ENCODE results near the gene RNU1-4. TPM values are rescaled to one million over a fixed set of nuclear protein-coding genes. Genes with fewer than 3 reads are reported as not detected.
"Not testable (repeated sequence)": the region's sequence is repeated elsewhere in the genome, so short reads cannot be mapped to it uniquely, and the experiment has no call there.

RNU1-4 gene
- total RNA-seq, 4 donors from 2014 or later, result under 0.01 TPM; not detected in 2

DNA sequence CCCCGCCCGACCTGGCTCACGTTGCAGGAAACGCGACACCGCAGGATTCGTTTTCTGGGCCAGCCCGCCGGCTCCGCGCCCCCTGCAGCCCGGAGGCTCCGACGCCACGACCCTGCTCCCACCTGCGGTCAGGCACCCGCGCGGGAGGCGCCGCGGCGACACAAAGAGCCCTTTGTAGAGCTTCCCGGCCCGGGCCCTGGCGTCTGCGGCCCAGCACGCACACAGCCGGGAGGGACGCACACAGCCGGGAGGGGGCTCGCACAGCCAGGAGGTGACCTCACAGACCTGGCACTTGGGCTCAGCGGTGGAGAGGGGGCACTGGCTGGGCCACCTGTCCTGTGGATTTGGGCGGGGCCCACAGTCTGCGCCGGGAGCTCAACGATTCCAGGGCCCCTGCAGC lies 39.1 kb upstream of the RNU1-4 start:
- H3K36me3 ChIP-seq; DNase-seq (ENCODE audit: extremely low spot score); H3K4me1 ChIP-seq; H3K9me3 ChIP-seq; H3K27ac ChIP-seq (replicated peaks in 1 of 4); H3K4me3 ChIP-seq; intact Hi-C loops (cut with DNase I): not testable (repeated sequence)
- H3K27me3 ChIP-seq, result peaks cover 0 to 34% (median 5%) of the 10 kb centered on the region in 4 donors
- WGBS, result no CpG with 5 or more reads among the region's 37 CpGs

DNA sequence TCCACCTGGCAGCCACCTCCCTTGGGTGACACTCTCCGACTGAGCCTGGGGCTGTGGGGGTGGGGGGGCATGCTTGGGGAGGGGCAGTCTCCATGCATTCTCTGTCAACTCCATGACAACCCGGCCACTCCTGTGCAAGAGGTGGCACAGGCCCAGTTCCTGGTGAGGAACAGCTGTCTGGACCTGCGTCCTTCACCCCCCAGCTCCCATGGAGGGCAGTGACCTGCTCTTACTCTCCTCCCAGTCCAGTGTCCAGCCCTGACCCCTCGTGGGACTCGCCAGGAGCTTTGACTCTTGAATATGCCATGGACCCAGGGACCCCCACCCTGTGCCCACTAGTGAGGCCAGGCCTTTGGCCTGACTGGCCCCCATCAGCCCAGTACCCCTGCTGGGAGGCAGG lies 38.0 kb upstream of the RNU1-4 start:
- no CpG with 5 or more reads among the region's 5 CpGs for WGBS
- H3K9me3 ChIP-seq; H3K4me1 ChIP-seq; H3K36me3 ChIP-seq; H3K27ac ChIP-seq (replicated peaks in 1 of 4); H3K4me3 ChIP-seq; intact Hi-C loops (cut with DNase I); DNase-seq (ENCODE audit: extremely low spot score): not testable (repeated sequence)
- H3K27me3 ChIP-seq, result peaks cover 0 to 26% (median 1%) of the 10 kb centered on the region in 4 donors

DNA sequence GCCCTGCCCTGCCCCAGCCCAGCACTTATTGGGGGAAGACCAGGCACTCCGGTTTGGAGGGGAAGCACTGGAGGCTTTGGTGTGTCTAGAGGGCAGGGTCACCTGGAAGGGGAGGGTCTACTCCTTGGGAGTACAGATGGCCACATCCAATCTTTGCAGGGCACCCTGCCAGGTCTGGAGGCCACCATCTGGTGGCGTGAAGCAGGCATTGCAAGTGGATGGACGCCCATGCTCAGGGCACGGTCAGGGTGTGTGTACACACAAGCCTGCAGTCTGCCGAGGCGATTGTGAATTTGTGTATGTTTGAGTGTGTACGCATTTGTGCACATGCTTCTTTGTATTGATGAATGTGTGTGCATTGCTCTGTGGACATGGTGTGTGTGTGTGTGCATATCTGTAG lies 37.2 kb upstream of the RNU1-4 start:
- H3K4me3 ChIP-seq; DNase-seq (ENCODE audit: extremely low spot score); H3K9me3 ChIP-seq; intact Hi-C loops (cut with DNase I); H3K36me3 ChIP-seq; H3K27ac ChIP-seq (replicated peaks in 1 of 4): not testable (repeated sequence)
- Histone ChIP-seq H3K4me1 (peaks cover 0 to 14% (median 9%) of the 10 kb centered on the region in 4 donors), H3K27me3 (peaks cover 0 to 31% (median 9%) of the 10 kb centered on the region in 4 donors)
- 40% methylated on average over 1 of the region's 7 CpGs for WGBS

DNA sequence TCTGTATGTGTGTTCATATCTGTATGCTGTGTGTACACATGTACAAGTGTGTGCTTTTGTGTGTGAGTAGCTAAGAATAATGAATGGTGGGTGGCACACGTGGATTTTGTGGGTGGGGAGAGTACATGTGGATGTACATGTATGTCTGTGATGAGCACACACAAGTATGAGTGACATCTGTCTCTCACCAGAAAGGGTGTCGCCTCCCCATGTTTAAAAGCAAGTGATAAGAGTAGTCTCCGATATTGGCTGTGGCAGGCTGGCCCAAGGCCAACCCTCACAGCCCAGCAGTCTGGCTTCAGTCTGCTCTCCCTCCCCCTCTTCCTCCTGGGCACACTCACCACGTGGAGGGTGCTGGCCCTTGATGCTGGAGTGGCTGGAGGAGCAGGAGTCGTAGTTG lies 36.7 kb upstream of the RNU1-4 start:
- H3K27me3 ChIP-seq, result peaks cover 0 to 28% (median 9%) of the 10 kb centered on the region in 4 donors
- 50% methylated on average over 1 of the region's 5 CpGs for WGBS
- H3K4me3 ChIP-seq; H3K9me3 ChIP-seq; H3K36me3 ChIP-seq; DNase-seq (ENCODE audit: extremely low spot score); H3K27ac ChIP-seq (replicated peaks in 1 of 4); intact Hi-C loops (cut with DNase I): not testable (repeated sequence)
- peaks cover 0 to 14% (median 9%) of the 10 kb centered on the region in 4 donors for H3K4me1 ChIP-seq

DNA sequence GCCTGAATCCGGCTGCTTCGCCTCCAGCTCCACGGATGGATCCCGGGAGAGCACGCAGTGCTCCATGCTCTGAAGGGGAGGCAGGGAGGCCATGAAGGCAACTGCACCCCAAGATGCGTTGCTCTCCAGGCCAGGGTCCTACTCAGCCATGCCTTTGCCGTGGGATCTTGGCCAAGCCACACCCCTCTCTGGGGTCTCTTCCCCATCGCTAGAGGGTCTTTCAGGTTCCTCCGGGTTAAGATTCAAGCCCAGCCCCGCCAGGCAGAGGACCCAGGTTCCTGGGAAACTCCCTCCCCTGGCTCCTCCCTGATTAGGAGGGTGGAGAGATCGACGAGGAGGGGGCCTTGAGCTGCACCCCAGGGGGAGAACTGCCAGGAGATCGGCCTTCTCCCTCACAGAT lies 36.2 kb upstream of the RNU1-4 start:
- H3K36me3 ChIP-seq; H3K27ac ChIP-seq (replicated peaks in 1 of 4); H3K9me3 ChIP-seq; intact Hi-C loops (cut with DNase I); H3K4me3 ChIP-seq: not testable (repeated sequence)
- Histone ChIP-seq H3K27me3 (peaks cover 0 to 28% (median 9%) of the 10 kb centered on the region in 4 donors), H3K4me1 (peaks cover 0 to 14% (median 9%) of the 10 kb centered on the region in 4 donors)
- no CpG with 5 or more reads among the region's 13 CpGs for WGBS
- DNase-seq (ENCODE audit: extremely low spot score), result peak; percentile 12

DNA sequence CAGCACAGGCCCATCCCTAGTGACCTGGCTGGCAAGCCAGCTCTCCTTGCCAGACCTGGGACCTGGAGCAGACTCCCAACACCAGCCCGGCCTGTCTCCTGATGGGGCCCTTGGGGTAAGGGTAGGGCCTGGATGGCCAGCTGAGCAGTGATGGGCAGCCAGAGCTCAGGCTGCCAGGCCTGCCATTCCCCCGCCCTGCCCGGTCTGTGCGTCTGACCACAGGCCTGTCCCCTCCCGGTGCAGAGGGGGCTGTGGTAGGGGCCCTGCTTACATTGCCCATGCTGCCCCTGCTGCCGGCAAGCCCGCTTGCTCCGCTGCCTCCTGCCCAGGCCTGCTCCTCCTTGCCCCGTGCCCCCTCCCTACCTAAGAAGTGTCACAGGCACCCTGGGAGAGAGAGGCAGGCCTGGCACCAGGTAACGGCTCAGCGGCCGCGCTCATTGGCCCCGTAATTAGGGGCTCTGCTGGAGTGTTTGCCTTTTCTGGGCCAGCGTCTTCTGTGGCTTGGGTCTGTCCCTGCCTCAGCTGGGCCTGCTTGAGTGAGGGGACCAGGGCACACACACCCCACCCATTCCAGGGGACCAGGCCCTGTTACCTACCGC lies 35.7 kb upstream of the RNU1-4 start:
- intact Hi-C loops (cut with DNase I); H3K36me3 ChIP-seq; H3K4me1 ChIP-seq; H3K27ac ChIP-seq (replicated peaks in 1 of 4); DNase-seq (ENCODE audit: extremely low spot score); H3K4me3 ChIP-seq; H3K9me3 ChIP-seq: not testable (repeated sequence)
- H3K27me3 ChIP-seq, result peaks cover 0 to 25% (median 9%) of the 10 kb centered on the region in 4 donors
- no CpG with 5 or more reads among the region's 16 CpGs for WGBS

DNA sequence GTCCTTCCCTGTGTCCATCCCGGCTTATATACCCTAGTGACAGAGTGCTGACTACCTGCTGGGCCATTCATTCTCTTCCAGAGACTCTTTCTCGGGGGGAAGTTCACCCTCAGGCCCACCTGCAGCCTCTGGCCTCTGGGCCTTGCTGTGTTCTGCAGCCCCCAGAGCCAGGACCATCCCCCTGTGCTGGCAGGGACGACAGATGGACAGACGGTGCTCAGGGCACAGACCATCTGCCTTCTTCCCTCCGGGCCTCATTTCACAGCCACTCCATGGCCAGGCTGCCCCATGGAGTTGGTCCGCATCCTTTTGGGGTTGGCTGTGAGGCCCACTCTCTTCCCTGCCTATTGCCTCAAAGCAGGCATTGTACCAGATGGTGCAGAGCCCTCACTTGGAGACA lies 34.0 kb upstream of the RNU1-4 start:
- H3K27me3 ChIP-seq, result peaks cover 0 to 26% (median 9%) of the 10 kb centered on the region in 4 donors
- H3K27ac ChIP-seq (replicated peaks in 1 of 4); intact Hi-C loops (cut with DNase I); H3K4me3 ChIP-seq; H3K36me3 ChIP-seq; H3K4me1 ChIP-seq; H3K9me3 ChIP-seq: not testable (repeated sequence)
- 98% methylated on average over 5 of the region's 6 CpGs for WGBS
- DNase-seq (ENCODE audit: extremely low spot score), result peak; percentile 29

DNA sequence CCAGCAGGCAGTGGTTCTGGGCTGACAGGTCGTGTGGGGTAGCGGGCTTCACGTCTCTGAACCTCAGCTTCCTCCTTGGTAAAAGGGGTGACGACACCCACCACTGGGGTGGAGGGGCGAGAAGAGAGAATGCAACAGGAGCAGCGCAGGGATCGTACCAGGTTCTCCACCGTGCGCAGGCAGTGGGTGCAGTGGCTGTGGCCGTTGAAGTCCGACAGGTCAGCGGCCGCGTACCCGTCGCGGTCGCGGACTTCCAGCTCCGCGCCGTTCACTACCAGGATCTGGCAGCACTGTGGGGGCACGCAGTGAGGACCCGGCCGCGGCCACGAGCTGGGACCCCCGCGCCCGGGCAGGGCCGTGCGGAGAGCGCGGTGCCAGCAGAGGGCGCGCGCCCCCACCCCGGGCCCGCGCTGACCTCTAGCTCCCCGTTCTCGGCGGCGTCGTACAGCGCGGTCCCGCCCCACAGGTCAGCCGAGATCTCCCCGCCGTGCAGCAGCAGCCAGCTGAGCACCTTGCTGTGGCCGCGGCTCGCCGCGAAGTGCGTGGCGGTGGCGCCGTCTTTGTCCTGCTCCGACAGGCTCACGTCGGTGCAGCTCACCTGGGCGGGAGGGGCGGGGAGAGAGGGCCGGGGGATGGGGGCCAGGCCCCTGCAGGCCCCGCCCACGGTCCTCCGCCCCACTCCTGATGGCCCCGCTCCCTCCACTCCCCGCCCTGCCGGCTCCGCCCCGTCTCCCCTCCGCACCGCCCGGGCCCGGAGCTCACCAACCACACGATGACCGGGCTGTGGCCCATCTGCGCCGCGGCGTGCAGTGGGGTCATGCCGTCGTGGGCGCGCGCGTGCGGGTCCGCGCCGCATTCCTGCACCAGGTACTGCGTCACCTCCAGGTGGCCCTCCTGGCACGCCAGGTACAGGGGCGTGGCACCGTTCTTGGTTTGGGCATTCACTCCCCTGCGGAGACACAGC lies 32.9 kb upstream of the RNU1-4 start:
- H3K36me3 ChIP-seq; H3K27ac ChIP-seq (replicated peaks in 1 of 4); intact Hi-C loops (cut with DNase I); H3K4me1 ChIP-seq; H3K9me3 ChIP-seq: not testable (repeated sequence)
- WGBS, result no CpG with 5 or more reads among the region's 99 CpGs
- TF ChIP-seq, protein P1, sequence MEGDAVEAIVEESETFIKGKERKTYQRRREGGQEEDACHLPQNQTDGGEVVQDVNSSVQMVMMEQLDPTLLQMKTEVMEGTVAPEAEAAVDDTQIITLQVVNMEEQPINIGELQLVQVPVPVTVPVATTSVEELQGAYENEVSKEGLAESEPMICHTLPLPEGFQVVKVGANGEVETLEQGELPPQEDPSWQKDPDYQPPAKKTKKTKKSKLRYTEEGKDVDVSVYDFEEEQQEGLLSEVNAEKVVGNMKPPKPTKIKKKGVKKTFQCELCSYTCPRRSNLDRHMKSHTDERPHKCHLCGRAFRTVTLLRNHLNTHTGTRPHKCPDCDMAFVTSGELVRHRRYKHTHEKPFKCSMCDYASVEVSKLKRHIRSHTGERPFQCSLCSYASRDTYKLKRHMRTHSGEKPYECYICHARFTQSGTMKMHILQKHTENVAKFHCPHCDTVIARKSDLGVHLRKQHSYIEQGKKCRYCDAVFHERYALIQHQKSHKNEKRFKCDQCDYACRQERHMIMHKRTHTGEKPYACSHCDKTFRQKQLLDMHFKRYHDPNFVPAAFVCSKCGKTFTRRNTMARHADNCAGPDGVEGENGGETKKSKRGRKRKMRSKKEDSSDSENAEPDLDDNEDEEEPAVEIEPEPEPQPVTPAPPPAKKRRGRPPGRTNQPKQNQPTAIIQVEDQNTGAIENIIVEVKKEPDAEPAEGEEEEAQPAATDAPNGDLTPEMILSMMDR (IDR thresholded peaks at IDR 0.05), result peak in 1 of 3 experiments; percentile 36
- H3K27me3 ChIP-seq, result peaks cover 0 to 23% (median 9%) of the 10 kb centered on the region in 4 donors
- peak; percentile 53 for DNase-seq (ENCODE audit: extremely low spot score)
- H3K4me3 ChIP-seq, result peak overlapping the region; percentile 21 to 45 (median 38)

DNA sequence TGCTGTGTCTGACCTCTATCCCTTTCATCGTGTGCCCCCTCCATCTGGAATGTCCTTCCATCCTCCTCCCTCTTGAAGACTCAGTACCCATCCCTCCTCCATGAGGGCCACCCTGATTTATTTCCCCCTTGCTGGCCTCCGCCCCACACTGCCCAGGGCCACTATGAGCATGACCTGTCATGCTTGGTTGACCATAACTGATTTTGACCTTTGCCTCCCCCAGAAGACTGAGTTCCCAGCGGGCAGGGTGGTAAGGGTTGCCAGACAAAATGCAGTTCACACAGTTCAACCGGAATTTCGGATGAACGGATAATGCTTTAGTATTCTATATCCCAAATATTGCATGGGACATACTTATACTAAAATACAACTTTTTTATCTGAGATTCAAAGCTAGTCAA lies 31.6 kb upstream of the RNU1-4 start:
- intact Hi-C loops (cut with DNase I), result not testable (repeated sequence)

More for the DNA sequence above, 31.6 kb upstream of the RNU1-4 start:
- not testable (repeated sequence) for H3K4me1 ChIP-seq; DNase-seq (ENCODE audit: extremely low spot score); H3K9me3 ChIP-seq; H3K36me3 ChIP-seq; H3K27ac ChIP-seq (replicated peaks in 1 of 4); H3K4me3 ChIP-seq
- WGBS, result no CpG with 5 or more reads among the region's 6 CpGs
- H3K27me3 ChIP-seq, result peaks cover 0 to 20% (median 9%) of the 10 kb centered on the region in 4 donors
